ENCODE results near the gene ZBTB9.

Gene ZBTB9

GRCh38 chr6:33432546-33432945 is 21.8 kb upstream of the ZBTB9 start:
- Histone ChIP-seq H3K79me2 (ENCODE audit: insufficient read depth, low read length) (no peaks in the 10 kb centered on the region), H3K4me2 (ENCODE audit: low read depth, low read length, poor library complexity, severe bottlenecking) (no peak overlapping the region)

GRCh38 chr6:33433001-33433543 is 21.3 kb upstream of the ZBTB9 start:
- H3K27me3 ChIP-seq (ENCODE audit: low read length), result no peaks in the 10 kb centered on the region
- no peaks in the 10 kb centered on the region for H3K9me3 ChIP-seq (ENCODE audit: insufficient read depth, low read length)
- no peak overlapping the region for H3K27ac ChIP-seq (ENCODE audit: low read depth, low read length)
- no peak overlapping the region for H3K4me2 ChIP-seq (ENCODE audit: low read depth, low read length, poor library complexity, severe bottlenecking)
- H2AFZ ChIP-seq (ENCODE audit: low read depth, low read length, severe bottlenecking), result no peak overlapping the region
- TF ChIP-seq, protein P1, sequence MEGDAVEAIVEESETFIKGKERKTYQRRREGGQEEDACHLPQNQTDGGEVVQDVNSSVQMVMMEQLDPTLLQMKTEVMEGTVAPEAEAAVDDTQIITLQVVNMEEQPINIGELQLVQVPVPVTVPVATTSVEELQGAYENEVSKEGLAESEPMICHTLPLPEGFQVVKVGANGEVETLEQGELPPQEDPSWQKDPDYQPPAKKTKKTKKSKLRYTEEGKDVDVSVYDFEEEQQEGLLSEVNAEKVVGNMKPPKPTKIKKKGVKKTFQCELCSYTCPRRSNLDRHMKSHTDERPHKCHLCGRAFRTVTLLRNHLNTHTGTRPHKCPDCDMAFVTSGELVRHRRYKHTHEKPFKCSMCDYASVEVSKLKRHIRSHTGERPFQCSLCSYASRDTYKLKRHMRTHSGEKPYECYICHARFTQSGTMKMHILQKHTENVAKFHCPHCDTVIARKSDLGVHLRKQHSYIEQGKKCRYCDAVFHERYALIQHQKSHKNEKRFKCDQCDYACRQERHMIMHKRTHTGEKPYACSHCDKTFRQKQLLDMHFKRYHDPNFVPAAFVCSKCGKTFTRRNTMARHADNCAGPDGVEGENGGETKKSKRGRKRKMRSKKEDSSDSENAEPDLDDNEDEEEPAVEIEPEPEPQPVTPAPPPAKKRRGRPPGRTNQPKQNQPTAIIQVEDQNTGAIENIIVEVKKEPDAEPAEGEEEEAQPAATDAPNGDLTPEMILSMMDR (IDR thresholded peaks at IDR 0.05; ENCODE audit: insufficient read depth, low read length, poor library complexity, severe bottlenecking), result no peak
- no peak for TF ChIP-seq EZH2phosphoT487 (conservative IDR thresholded peaks at IDR 0.05; ENCODE audit: low read length)
- no peaks in the 10 kb centered on the region for H3K9me2 ChIP-seq (replicated peaks; ENCODE audit: insufficient read depth, low read length)
- H3K9ac ChIP-seq (ENCODE audit: low read length), result no peak overlapping the region
- H3K79me2 ChIP-seq (ENCODE audit: insufficient read depth, low read length), result no peaks in the 10 kb centered on the region
- H3K36me3 ChIP-seq (ENCODE audit: low read length), result no peaks in the 10 kb centered on the region
- H3K4me3 ChIP-seq (ENCODE audit: insufficient read depth, low read length, poor library complexity, severe bottlenecking), result no peak overlapping the region
- peaks cover 18% of the 10 kb centered on the region for H3F3A ChIP-seq (ENCODE audit: insufficient read depth)
- no peaks in the 10 kb centered on the region for H4K20me1 ChIP-seq (ENCODE audit: low read depth, low read length)

More at GRCh38 chr6:33432546-33432945, 21.8 kb upstream of the ZBTB9 start:
- Histone ChIP-seq H3K9me3 (ENCODE audit: insufficient read depth, low read length) (no peaks in the 10 kb centered on the region), H3F3A (ENCODE audit: insufficient read depth) (peaks cover 18% of the 10 kb centered on the region), H3K27me3 (ENCODE audit: low read length) (no peaks in the 10 kb centered on the region), H2AFZ (ENCODE audit: low read depth, low read length, severe bottlenecking) (no peak overlapping the region), H3K27ac (ENCODE audit: low read depth, low read length) (no peak overlapping the region), H3K4me3 (ENCODE audit: insufficient read depth, low read length, poor library complexity, severe bottlenecking) (no peak overlapping the region), H3K9ac (ENCODE audit: low read length) (no peak overlapping the region), H3K9me2 (replicated peaks; ENCODE audit: insufficient read depth, low read length) (no peaks in the 10 kb centered on the region), H4K20me1 (ENCODE audit: low read depth, low read length) (no peaks in the 10 kb centered on the region), H3K36me3 (ENCODE audit: low read length) (no peaks in the 10 kb centered on the region)
- no peak for TF ChIP-seq EZH2phosphoT487 (conservative IDR thresholded peaks at IDR 0.05; ENCODE audit: low read length)
- TF ChIP-seq, protein P1 (IDR thresholded peaks at IDR 0.05; ENCODE audit: insufficient read depth, low read length, poor library complexity, severe bottlenecking), result no peak

GRCh38 chr6:33433544-33434191 is 20.7 kb upstream of the ZBTB9 start:
- no peaks in the 10 kb centered on the region for H3K9me2 ChIP-seq (replicated peaks; ENCODE audit: insufficient read depth, low read length)
- peaks cover 15% of the 10 kb centered on the region for H3F3A ChIP-seq (ENCODE audit: insufficient read depth)
- no peaks in the 10 kb centered on the region for H4K20me1 ChIP-seq (ENCODE audit: low read depth, low read length)
- H3K4me3 ChIP-seq (ENCODE audit: insufficient read depth, low read length, poor library complexity, severe bottlenecking), result no peak overlapping the region
- no peak overlapping the region for H3K4me2 ChIP-seq (ENCODE audit: low read depth, low read length, poor library complexity, severe bottlenecking)
- TF ChIP-seq, protein P1 (IDR thresholded peaks at IDR 0.05; ENCODE audit: insufficient read depth, low read length, poor library complexity, severe bottlenecking), result no peak
- TF ChIP-seq EZH2phosphoT487 (conservative IDR thresholded peaks at IDR 0.05; ENCODE audit: low read length), result no peak
- no peaks in the 10 kb centered on the region for H3K27me3 ChIP-seq (ENCODE audit: low read length)
- no peak overlapping the region for H2AFZ ChIP-seq (ENCODE audit: low read depth, low read length, severe bottlenecking)
- H3K36me3 ChIP-seq (ENCODE audit: low read length), result no peaks in the 10 kb centered on the region
- no peak overlapping the region for H3K27ac ChIP-seq (ENCODE audit: low read depth, low read length)
- no peaks in the 10 kb centered on the region for H3K9me3 ChIP-seq (ENCODE audit: insufficient read depth, low read length)
- H3K9ac ChIP-seq (ENCODE audit: low read length), result no peak overlapping the region
- no peaks in the 10 kb centered on the region for H3K79me2 ChIP-seq (ENCODE audit: insufficient read depth, low read length)
